Left lung (tissue), 10 donors: Measurements from ENCODE around the gene TAF1D. TPM values are rescaled to one million over a fixed set of nuclear protein-coding genes. Genes with fewer than 3 reads are reported as not detected.
A peak's percentile ranks its signal among the peaks of the same experiment; 100 is the strongest.

Experiments used
- ATAC-seq: fragments of 200-7000 bp; cut with Tn5 transposase; one replicate; pipeline ENCODE4 v1.9.1; 2020; ENCODE audit warnings: moderate library complexity
- DNase-seq, 4 donors: peaks; one replicate each; pipeline ENCODE4 v3.0.0-alpha.2; 2013 to 2020
- H3K27ac ChIP-seq, 2 donors: fragments of 200-600 bp; sonication (generic) in 1 of 2; one replicate each; pipeline versions ENCODE4 v1.5.0 to v1.8.0; 2020 to 2021
- H3K27me3 ChIP-seq, 2 donors: fragments of 200-600 bp; sonication (generic) in 1 of 2; one replicate each; pipeline versions ENCODE4 v1.5.0 to v1.8.0; 2020 to 2021
- H3K36me3 ChIP-seq, 2 donors: fragments of 200-600 bp; sonication (generic) in 1 of 2; one replicate each; pipeline versions ENCODE4 v1.5.0 to v1.8.0; 2020 to 2021
- H3K4me1 ChIP-seq, 2 donors: fragments of 200-600 bp; one replicate each; pipeline ENCODE4 v1.8.0; 2021
- H3K4me3 ChIP-seq, 2 donors: fragments of 200-600 bp; sonication (generic) in 1 of 2; one replicate each; pipeline versions ENCODE4 v1.5.0 to v1.8.0; 2020 to 2021; ENCODE audit warnings: mild to moderate bottlenecking in 1 of 2
- H3K9me3 ChIP-seq, 2 donors: fragments of 200-600 bp; sonication (generic) in 1 of 2; one replicate each; pipeline versions ENCODE4 v1.5.0 to v1.8.0; 2020 to 2021
- intact Hi-C, 2 donors: fragments of 100-400 bp; cut with DNase I; formaldehyde crosslinking; loops; one replicate each; pipeline versions ENCODE4 v1.11.2 to v1.14.2; 2022
- polyA plus RNA-seq, 6 donors: library from polyadenylated mRNA; unstranded; fragments of 120-200 nt; gene quantifications; one replicate each; pipeline ENCODE4 v1.2.1, GENCODE V29; 2013; ENCODE audit not compliant: insufficient read length in 6 of 6
- total RNA-seq, 2 donors: library from RNA; stranded (reverse); fragmentation: NEBNext Ultra II Directional; extraction: Animal tissue kit (Norgen Biotek cat#: 25700); gene quantifications; one replicate each; pipeline ENCODE4 v1.2.1, GENCODE V29; 2021
- TF ChIP-seq, protein P1 (sequence below), 2 donors: fragments of 200-600 bp; sonication (generic) in 1 of 2; IDR thresholded peaks; one replicate each; pipeline versions ENCODE4 v1.5.0 to v1.8.0; 2021; ENCODE audit warnings: antibody characterized with exemption in 2 of 2
- donor health status: DM: no; HTN: yes; CAD: no.
- donor health status: DM: no; HTN: no; CAD: no.

Gene TAF1D
- total and polyA plus RNA-seq, 8 donors, result 78.9 to 242 (median 175) TPM

DNA sequence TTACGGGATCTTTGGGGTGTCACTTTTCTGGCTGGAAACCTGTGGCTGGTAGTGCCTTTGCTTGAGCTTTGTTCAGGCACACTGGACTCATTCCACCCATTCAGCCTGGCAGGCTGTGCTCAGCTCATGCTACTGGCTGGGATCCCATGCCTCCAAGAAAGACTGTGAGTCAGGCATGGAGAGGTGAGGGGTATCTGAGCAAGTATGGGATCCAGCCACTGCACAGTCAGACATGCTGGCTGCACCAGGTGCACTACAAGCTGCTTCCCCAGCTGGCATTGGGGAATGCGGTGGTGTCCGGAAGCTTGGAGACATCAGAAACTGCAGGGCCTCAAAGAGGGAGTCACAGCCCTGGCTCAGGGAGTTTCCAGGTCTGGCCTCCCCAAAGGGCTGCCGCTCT lies 30.8 kb upstream of the TAF1D start:
- TF ChIP-seq, protein P1, sequence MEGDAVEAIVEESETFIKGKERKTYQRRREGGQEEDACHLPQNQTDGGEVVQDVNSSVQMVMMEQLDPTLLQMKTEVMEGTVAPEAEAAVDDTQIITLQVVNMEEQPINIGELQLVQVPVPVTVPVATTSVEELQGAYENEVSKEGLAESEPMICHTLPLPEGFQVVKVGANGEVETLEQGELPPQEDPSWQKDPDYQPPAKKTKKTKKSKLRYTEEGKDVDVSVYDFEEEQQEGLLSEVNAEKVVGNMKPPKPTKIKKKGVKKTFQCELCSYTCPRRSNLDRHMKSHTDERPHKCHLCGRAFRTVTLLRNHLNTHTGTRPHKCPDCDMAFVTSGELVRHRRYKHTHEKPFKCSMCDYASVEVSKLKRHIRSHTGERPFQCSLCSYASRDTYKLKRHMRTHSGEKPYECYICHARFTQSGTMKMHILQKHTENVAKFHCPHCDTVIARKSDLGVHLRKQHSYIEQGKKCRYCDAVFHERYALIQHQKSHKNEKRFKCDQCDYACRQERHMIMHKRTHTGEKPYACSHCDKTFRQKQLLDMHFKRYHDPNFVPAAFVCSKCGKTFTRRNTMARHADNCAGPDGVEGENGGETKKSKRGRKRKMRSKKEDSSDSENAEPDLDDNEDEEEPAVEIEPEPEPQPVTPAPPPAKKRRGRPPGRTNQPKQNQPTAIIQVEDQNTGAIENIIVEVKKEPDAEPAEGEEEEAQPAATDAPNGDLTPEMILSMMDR (IDR thresholded peaks at IDR 0.05), result no peak
- H3K9me3 ChIP-seq, result peaks cover 0 to 9% of the 10 kb centered on the region in 2 donors
- no peak overlapping the region for H3K27ac ChIP-seq
- ATAC-seq, result no peak
- DNase-seq, result no peak
- H3K36me3 ChIP-seq, result no peaks in the 10 kb centered on the region
- intact Hi-C loops, result no loop called here
- H3K4me1 ChIP-seq, result no peaks in the 10 kb centered on the region
- H3K27me3 ChIP-seq, result no peaks in the 10 kb centered on the region
- no peak overlapping the region for H3K4me3 ChIP-seq

DNA sequence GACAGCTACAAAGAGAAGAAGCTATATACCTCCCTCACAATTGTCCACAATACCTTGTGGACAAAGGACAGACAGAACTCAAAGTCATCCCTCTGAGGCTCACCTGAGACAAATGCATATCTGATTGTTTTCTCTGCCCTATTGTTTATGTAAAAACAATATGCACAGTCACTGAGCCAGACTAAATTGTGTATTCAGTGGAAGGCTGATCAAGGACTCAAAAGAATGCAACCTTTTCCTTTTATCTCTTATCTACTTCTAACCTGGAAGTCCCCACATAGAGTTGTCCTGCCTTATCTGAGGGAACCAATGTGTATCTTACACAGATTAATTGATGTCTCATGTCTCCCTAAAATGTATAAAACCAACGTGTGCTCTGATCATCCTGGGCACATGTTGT lies 28.9 kb upstream of the TAF1D start:
- Histone ChIP-seq H3K36me3 (no peaks in the 10 kb centered on the region), H3K9me3 (peaks cover 0 to 11% of the 10 kb centered on the region in 2 donors), H3K4me3 (no peak overlapping the region), H3K27me3 (no peaks in the 10 kb centered on the region), H3K4me1 (no peaks in the 10 kb centered on the region), H3K27ac (no peak overlapping the region)
- ATAC-seq, result no peak
- TF ChIP-seq, protein P1 (IDR thresholded peaks at IDR 0.05), result no peak
- DNase-seq, result no peak
- intact Hi-C loops, result no loop called here

DNA sequence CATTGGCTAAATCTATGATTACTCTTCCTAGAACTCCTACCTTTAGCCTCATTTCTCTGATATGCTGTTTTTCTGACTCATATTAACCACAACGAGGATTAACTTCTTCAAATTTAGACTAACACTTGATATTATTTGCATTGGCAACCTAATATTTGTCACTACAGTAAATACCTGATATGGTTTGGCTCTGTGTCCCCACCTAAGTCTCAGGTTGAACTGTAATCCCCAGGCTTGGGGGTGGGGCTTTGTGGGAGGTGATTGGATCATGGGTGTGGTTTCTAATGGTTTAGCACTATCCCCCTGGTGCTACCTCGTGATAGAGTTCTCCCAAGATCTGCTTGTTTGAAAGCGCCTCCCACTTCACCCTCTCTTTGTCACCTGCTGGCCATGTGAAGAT lies 25.7 kb upstream of the TAF1D start:
- Histone ChIP-seq H3K4me1 (no peaks in the 10 kb centered on the region), H3K36me3 (peaks cover 0 to 30% of the 10 kb centered on the region in 2 donors), H3K27me3 (no peaks in the 10 kb centered on the region), H3K27ac (no peak overlapping the region), H3K9me3 (peaks cover 0 to 4% of the 10 kb centered on the region in 2 donors), H3K4me3 (no peak overlapping the region)
- TF ChIP-seq, protein P1 (IDR thresholded peaks at IDR 0.05), result no peak
- peak; percentile 71 for ATAC-seq
- no peak for DNase-seq
- intact Hi-C loops, result no loop called here

DNA sequence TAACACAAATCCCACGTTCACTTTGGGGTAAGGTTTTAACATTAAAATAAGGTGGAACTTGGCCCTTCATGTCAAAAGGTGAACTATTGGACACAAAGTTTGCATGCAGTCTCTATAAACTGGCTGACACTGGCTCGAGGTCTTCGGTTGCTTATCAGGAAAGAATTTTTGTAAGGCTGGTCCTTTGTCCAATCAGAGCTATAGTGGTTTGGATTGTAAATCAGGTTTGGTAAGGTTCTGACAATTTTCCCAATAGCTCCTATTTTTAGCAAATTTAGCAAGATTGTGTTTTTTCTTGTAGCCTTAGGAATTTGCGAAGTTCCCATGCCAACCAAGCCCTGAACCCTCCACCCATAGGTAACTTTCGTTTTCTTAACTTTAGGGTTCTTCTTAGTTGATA lies 25.2 kb upstream of the TAF1D start:
- TF ChIP-seq, protein P1 (IDR thresholded peaks at IDR 0.05), result no peak
- ATAC-seq (peak; percentile 57), DNase-seq (peak in 1 of 4 donors; percentile 48)
- no peak overlapping the region for H3K4me3 ChIP-seq
- H3K27me3 ChIP-seq, result no peaks in the 10 kb centered on the region
- H3K27ac ChIP-seq, result no peak overlapping the region
- H3K4me1 ChIP-seq, result no peaks in the 10 kb centered on the region
- peaks cover 0 to 4% of the 10 kb centered on the region in 2 donors for H3K9me3 ChIP-seq
- peaks cover 0 to 34% of the 10 kb centered on the region in 2 donors for H3K36me3 ChIP-seq
- intact Hi-C loops, result no loop called here

DNA sequence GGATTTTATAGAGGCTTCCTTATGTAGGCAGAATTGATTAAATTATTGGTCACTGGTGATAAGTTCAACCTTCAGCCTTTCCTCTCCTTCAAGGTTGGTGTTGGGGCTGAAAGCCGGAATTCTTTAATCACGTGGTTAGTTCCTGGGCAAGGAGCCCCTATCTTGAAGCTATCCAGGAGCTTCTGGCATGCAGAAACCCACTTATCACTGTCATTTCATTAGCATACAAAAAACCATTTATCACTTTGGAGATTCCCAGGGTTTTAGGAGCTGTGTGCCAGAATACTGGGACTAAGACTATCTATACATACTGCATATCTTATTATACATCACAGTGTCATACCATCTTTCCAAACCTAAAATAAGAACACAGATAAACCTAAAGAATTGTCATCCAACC lies 24.3 kb upstream of the TAF1D start:
- DNase-seq, result no peak
- TF ChIP-seq, protein P1 (IDR thresholded peaks at IDR 0.05), result no peak
- H3K4me3 ChIP-seq, result no peak overlapping the region
- no peaks in the 10 kb centered on the region for H3K27me3 ChIP-seq
- intact Hi-C loops, result no loop called here
- H3K4me1 ChIP-seq, result no peaks in the 10 kb centered on the region
- no peak for ATAC-seq
- peaks cover 0 to 4% of the 10 kb centered on the region in 2 donors for H3K9me3 ChIP-seq
- peaks cover 0 to 43% of the 10 kb centered on the region in 2 donors for H3K36me3 ChIP-seq
- no peak overlapping the region for H3K27ac ChIP-seq
